Loucy (cell line): ENCODE results near the gene SFT2D3.

Experiments
- H2AFZ ChIP-seq: fragments of 200-600 bp; sonication (generic); 2 replicates; pipeline ENCODE4 v1.6.0; 2016; ENCODE audit warnings: antibody characterized with exemption, mild to moderate bottlenecking, low read length, moderate library complexity
- H3F3A ChIP-seq: fragments of 200-600 bp; 2 replicates; pipeline ENCODE4 v1.6.0; 2016; ENCODE audit warnings: antibody characterized with exemption, low read depth, mild to moderate bottlenecking
- H3K27me3 ChIP-seq: fragments of 200-600 bp; sonication (generic); 2 replicates; pipeline ENCODE4 v1.6.1; 2014; ENCODE audit warnings: low read length, mild to moderate bottlenecking; ENCODE audit not compliant: insufficient read depth, poor library complexity, severe bottlenecking
- H3K36me3 ChIP-seq: fragments of 200-600 bp; sonication (generic); 2 replicates; pipeline ENCODE4 v1.6.1; 2016; ENCODE audit warnings: low read length; ENCODE audit not compliant: insufficient read depth
- H3K4me1 ChIP-seq: fragments of 200-600 bp; sonication (generic); 2 replicates; pipeline ENCODE4 v1.5.1; 2014; ENCODE audit warnings: low read length, mild to moderate bottlenecking; ENCODE audit not compliant: insufficient read depth, poor library complexity, severe bottlenecking
- H3K4me2 ChIP-seq: fragments of 200-600 bp; sonication (generic); 2 replicates; pipeline ENCODE4 v1.6.0; 2014; ENCODE audit warnings: antibody characterized with exemption, low read length, low read depth, mild to moderate bottlenecking; ENCODE audit not compliant: poor library complexity, severe bottlenecking
- H3K4me3 ChIP-seq: fragments of 200-600 bp; sonication (generic); 2 replicates; pipeline ENCODE4 v1.5.1; 2014; ENCODE audit warnings: low read length, mild to moderate bottlenecking, mixed read lengths; ENCODE audit not compliant: poor library complexity, severe bottlenecking
- H3K79me2 ChIP-seq: fragments of 200-600 bp; sonication (generic); 2 replicates; pipeline ENCODE4 v1.6.1; 2014; ENCODE audit warnings: low read length; ENCODE audit not compliant: insufficient read depth
- H3K9ac ChIP-seq: fragments of 200-600 bp; sonication (generic); 2 replicates; pipeline ENCODE4 v1.6.0; 2014; ENCODE audit warnings: mild to moderate bottlenecking, low read depth, low read length, moderate library complexity; ENCODE audit not compliant: poor library complexity, severe bottlenecking
- H3K9me2 ChIP-seq: fragments of 200-600 bp; sonication (generic); replicated peaks from 2 replicates; pipeline ENCODE4 v1.6.1; 2016; ENCODE audit warnings: low read depth, low read length, mixed read lengths
- H3K9me3 ChIP-seq: fragments of 200-600 bp; sonication (generic); 2 replicates; pipeline ENCODE4 v1.6.1; 2014; ENCODE audit warnings: mild to moderate bottlenecking, antibody characterized with exemption, low read length, low read depth; ENCODE audit not compliant: insufficient read depth
- H4K20me1 ChIP-seq: fragments of 200-600 bp; sonication (generic); 2 replicates; pipeline ENCODE4 v1.6.0; 2014; ENCODE audit warnings: antibody characterized with exemption, low read length, mild to moderate bottlenecking; ENCODE audit not compliant: insufficient read depth, poor library complexity, severe bottlenecking
- EZH2phosphoT487 ChIP-seq: fragments of 200-600 bp; IDR thresholded peaks from 2 replicates; pipeline ENCODE4 v1.6.1; 2018; ENCODE audit warnings: antibody characterized with exemption, mild to moderate bottlenecking, moderate library complexity, borderline replicate concordance
- TF ChIP-seq, protein P1 (sequence below): fragments of 200-600 bp; sonication (generic); conservative IDR thresholded peaks from 2 replicates; pipeline ENCODE4 v1.5.1; 2014; ENCODE audit warnings: mild to moderate bottlenecking, antibody characterized with exemption, low read length

The SFT2D3 gene

DNA sequence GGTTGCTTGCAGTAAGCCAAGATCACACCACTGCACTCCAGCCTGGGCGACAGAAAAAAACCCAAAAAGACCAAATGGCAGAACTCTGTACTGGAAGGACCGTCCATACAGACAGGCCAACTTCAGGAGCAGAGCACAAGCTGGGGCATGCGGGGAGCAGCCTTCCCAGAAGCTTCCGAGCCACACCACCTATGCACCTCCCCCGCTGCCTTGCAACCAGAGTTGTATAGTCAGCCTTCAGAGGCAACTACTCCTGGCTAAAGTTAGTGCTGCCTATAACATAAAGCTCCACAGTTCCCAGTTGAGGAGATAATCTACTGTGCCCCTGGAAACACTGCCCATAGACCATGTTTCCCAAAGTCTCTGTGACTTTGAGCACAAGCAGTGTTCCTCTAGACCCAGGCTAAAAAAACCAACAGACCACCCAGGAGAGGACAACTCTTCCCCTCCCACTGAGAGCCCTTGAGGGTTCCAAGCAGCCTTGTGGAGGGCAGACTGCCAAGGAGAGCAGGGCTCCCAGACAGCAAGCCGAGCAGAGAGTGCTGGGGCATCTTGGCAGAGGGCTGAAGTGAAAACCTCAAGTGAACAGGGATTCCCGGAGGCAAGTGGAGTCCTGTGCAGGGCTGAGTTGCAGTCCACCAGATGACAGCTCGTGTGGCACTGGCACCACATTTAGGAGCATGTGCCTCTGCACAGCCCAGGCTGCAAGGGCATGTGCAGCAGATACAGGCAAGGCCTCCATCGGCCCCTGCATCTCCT is 6.8 kb downstream of the SFT2D3 start:
- Histone ChIP-seq H3K36me3 (peaks cover 23% of the 10 kb centered on the region; the same call in 1 of the 2 replicates), H3K9ac (no peak overlapping the region), H3K9me3 (no peaks in the 10 kb centered on the region), H4K20me1 (peaks cover 17% of the 10 kb centered on the region), H3K4me2 (no peak overlapping the region), H3K4me3 (no peak overlapping the region), H3K27me3 (no peaks in the 10 kb centered on the region), H3F3A (peaks cover 3% of the 10 kb centered on the region; the same call in 1 of the 2 replicates), H3K79me2 (peaks cover 17% of the 10 kb centered on the region), H2AFZ (no peak overlapping the region), H3K4me1 (peaks cover 21% of the 10 kb centered on the region), H3K9me2 (no peaks in the 10 kb centered on the region)
- TF ChIP-seq, protein P1, sequence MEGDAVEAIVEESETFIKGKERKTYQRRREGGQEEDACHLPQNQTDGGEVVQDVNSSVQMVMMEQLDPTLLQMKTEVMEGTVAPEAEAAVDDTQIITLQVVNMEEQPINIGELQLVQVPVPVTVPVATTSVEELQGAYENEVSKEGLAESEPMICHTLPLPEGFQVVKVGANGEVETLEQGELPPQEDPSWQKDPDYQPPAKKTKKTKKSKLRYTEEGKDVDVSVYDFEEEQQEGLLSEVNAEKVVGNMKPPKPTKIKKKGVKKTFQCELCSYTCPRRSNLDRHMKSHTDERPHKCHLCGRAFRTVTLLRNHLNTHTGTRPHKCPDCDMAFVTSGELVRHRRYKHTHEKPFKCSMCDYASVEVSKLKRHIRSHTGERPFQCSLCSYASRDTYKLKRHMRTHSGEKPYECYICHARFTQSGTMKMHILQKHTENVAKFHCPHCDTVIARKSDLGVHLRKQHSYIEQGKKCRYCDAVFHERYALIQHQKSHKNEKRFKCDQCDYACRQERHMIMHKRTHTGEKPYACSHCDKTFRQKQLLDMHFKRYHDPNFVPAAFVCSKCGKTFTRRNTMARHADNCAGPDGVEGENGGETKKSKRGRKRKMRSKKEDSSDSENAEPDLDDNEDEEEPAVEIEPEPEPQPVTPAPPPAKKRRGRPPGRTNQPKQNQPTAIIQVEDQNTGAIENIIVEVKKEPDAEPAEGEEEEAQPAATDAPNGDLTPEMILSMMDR, result no peak
- no peak for TF ChIP-seq EZH2phosphoT487

GRCh38 chr2:127709336-127709735 is 8.0 kb downstream of the SFT2D3 start:
- H3K79me2 ChIP-seq, result peaks cover 4% of the 10 kb centered on the region
- no peak overlapping the region for H2AFZ ChIP-seq
- H3K4me1 ChIP-seq, result peaks cover 9% of the 10 kb centered on the region
- H4K20me1 ChIP-seq, result peaks cover 4% of the 10 kb centered on the region
- no peaks in the 10 kb centered on the region for H3K9me3 ChIP-seq
- H3K9me2 ChIP-seq, result no peaks in the 10 kb centered on the region
- peaks cover 2% of the 10 kb centered on the region; the same call in 1 of the 2 replicates for H3F3A ChIP-seq
- no peaks in the 10 kb centered on the region for H3K27me3 ChIP-seq
- TF ChIP-seq EZH2phosphoT487, result no peak
- TF ChIP-seq, protein P1, result no peak
- H3K4me3 ChIP-seq, result no peak overlapping the region
- no peak overlapping the region for H3K9ac ChIP-seq
- H3K36me3 ChIP-seq, result peaks cover 23% of the 10 kb centered on the region; the same call in 1 of the 2 replicates
- no peak overlapping the region for H3K4me2 ChIP-seq

GRCh38 chr2:127712999-127713398 is 11.7 kb downstream of the SFT2D3 start:
- H3K4me3 ChIP-seq, result no peak overlapping the region

More at GRCh38 chr2:127712999-127713398, 11.7 kb downstream of the SFT2D3 start:
- Histone ChIP-seq H3K9me3 (no peaks in the 10 kb centered on the region), H3K4me2 (no peak overlapping the region), H3K36me3 (peaks cover 18% of the 10 kb centered on the region; the same call in 1 of the 2 replicates), H3K9ac (no peak overlapping the region), H3K27me3 (no peaks in the 10 kb centered on the region), H2AFZ (no peak overlapping the region), H3F3A (no peaks in the 10 kb centered on the region), H3K79me2 (no peaks in the 10 kb centered on the region), H3K9me2 (no peaks in the 10 kb centered on the region), H4K20me1 (no peaks in the 10 kb centered on the region), H3K4me1 (peaks cover 5% of the 10 kb centered on the region)
- TF ChIP-seq EZH2phosphoT487, result no peak
- TF ChIP-seq, protein P1, result no peak
